Activated naive CD4-positive, alpha-beta T cell treated with anti-CD3 and anti-CD28 coated beads, Interleukin-2, amount 10 ng/mL, durations not matched to agents 7 days and 5 days (primary cell): ENCODE measurements around the gene MT3.
A peak's percentile ranks its signal among the peaks of the same experiment; 100 is the strongest.

Experiments
- CTCF ChIA-PET: fragments of 350-600 bp; sonication (Branson Sonifier 250); formaldehyde crosslinking; loops from one replicate; lab custom pipeline; 2021; ENCODE audit warnings: antibody characterized with exemption; lab: Charles Lee
- DNase-seq: peaks from one replicate; pipeline ENCODE4 v3.0.0-alpha.2; 2020
- H3K27ac Mint-ChIP-seq: one replicate; pipeline ENCODE4 v1.8.0; 2021; ENCODE audit warnings: mild to moderate bottlenecking, moderate library complexity, mixed read lengths
- H3K27me3 Mint-ChIP-seq: one replicate; pipeline ENCODE4 v1.8.0; 2021; ENCODE audit warnings: mild to moderate bottlenecking, mixed read lengths
- H3K36me3 Mint-ChIP-seq: one replicate; pipeline ENCODE4 v1.8.0; 2021; ENCODE audit warnings: mixed read lengths
- H3K4me1 Mint-ChIP-seq: one replicate; pipeline ENCODE4 v1.8.0; 2021; ENCODE audit warnings: mixed read lengths
- H3K4me3 Mint-ChIP-seq: one replicate; pipeline ENCODE4 v1.8.0; 2021; ENCODE audit warnings: mild to moderate bottlenecking, moderate library complexity, mixed read lengths
- H3K9me3 Mint-ChIP-seq: one replicate; pipeline ENCODE4 v1.8.0; 2021; ENCODE audit warnings: mixed read lengths

MT3 gene

DNA sequence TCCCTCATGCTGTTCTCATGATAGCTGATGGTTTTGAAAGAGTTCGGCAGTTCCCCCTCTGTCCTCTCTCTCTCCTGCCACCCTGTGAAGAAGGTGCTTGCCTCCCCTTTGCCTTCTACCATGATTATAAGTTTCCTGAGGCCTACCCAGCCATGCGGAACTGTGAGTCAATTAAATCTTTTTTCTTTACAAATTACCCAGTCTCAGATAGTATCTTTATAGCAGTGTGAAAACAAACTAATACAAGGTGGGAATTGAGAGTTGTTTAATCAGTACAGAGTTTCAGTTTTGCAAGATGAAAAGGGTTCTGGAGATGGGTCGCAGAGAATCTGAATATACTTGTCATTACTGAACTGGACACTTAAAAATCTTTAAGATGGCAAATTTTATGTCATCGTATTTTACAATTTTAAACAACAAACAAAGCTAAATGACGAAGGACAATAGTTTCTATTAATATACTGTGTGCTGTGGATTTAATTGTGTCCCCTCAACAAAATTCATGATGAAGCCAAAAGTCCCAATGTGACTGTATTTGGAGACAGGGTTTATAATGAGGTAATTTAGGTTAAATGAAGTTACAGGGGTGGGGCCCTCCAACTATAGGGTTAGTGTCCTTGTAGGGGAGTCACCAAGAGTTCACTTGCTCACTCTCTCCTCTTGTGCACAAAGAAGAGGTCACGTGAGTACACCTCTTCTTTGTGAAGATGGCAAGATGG, 4.4 kb downstream of the MT3 start:
- no peaks in the 10 kb centered on the region for H3K9me3 Mint-ChIP-seq
- no peak overlapping the region for H3K27ac Mint-ChIP-seq
- CTCF ChIA-PET: interaction anchor here (0.9 kb wide), 1 partner anchor 109 kb away, joined by 4 read pairs; no protein-coding TSS in a partner anchor
- H3K36me3 Mint-ChIP-seq: no peaks in the 10 kb centered on the region
- no peak for DNase-seq
- no peak overlapping the region for H3K4me3 Mint-ChIP-seq
- peaks cover 60% of the 10 kb centered on the region for H3K27me3 Mint-ChIP-seq
- peaks cover 18% of the 10 kb centered on the region for H3K4me1 Mint-ChIP-seq

DNA sequence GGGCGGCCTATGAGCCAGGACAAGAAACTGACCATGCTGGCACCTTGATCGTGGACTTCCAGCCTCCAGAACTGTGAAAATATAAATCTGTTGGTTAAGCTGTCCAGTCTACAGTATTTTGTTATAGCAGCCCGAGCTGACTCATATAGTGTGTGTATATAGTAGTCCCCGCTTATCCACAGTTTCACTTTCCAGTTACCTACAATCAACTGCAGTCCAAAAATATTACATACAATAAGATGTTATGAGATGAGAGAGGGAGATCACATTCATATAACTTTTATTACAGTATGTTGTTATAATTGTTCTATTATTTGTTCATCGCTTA, 4.9 kb downstream of the MT3 start:
- no peak overlapping the region for H3K27ac Mint-ChIP-seq
- H3K36me3 Mint-ChIP-seq: no peaks in the 10 kb centered on the region
- CTCF ChIA-PET: interaction anchor here (0.9 kb wide), 1 partner anchor 108 kb away, joined by 4 read pairs; no protein-coding TSS in a partner anchor
- peaks cover 55% of the 10 kb centered on the region for H3K27me3 Mint-ChIP-seq
- DNase-seq: no peak
- H3K9me3 Mint-ChIP-seq: no peaks in the 10 kb centered on the region
- H3K4me3 Mint-ChIP-seq: no peak overlapping the region
- peaks cover 15% of the 10 kb centered on the region for H3K4me1 Mint-ChIP-seq

DNA sequence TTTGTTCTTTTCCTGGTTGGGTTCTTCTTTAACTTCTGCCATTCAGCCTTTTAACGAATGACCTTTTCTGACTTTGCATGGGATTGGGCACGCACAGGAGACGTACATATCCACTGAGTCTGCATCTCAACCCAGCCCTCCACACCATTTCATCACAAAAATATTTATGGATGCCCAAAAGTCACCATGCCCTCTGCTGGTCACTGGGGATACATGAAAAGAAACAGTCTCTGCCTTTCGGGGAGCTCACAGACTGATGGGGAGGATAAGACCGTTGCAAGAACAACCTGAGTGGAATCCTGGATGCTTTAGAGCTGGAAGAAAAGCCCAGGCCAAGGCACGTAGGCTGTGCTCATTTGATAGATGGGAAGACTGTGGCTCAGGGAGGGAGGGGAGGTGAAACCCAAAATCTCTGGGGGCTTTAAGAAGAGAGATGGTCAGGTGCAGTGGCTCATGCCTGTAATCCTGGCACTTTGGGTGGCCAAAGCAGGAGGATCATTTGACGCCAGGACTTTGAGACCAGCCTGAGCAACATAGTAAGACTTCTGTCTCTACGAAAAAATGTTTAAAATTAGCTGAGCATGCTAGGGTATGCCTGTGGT, 11.2 kb downstream of the MT3 start:
- H3K36me3 Mint-ChIP-seq: no peaks in the 10 kb centered on the region
- H3K27ac Mint-ChIP-seq: no peak overlapping the region
- peaks cover 54% of the 10 kb centered on the region for H3K27me3 Mint-ChIP-seq
- peak; percentile 55 for DNase-seq
- CTCF ChIA-PET: interaction anchor here (0.6 to 2.2 kb wide), 19 partner anchors 9 to 180 kb away, joined by 3 to 20 read pairs (median 4); partner anchors contain the start of genes MT1A, MT1G and MT4
- H3K9me3 Mint-ChIP-seq: no peaks in the 10 kb centered on the region
- H3K4me1 Mint-ChIP-seq: peaks cover 8% of the 10 kb centered on the region
- H3K4me3 Mint-ChIP-seq: no peak overlapping the region

DNA sequence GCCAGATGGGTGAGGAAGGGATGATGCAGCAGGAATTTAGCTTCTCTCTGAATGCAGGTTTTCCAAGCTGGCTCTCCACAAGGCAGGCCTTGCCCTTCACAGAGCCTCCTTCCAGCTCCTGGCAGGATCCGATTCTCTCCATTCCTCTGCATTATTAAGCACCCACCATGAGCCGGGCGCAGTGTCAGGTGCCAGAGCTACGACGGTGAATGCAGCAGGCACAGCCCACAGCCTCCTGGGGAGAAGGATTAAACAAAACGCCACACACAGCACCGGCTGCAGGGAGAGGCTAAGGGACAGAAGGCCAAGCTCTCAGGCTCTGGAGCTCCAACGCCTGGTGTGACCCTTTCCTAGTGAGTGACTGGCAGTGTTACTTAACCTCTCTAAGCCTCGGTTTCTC, 12.0 kb downstream of the MT3 start:
- no peaks in the 10 kb centered on the region for H3K36me3 Mint-ChIP-seq
- H3K27me3 Mint-ChIP-seq: peaks cover 47% of the 10 kb centered on the region
- H3K9me3 Mint-ChIP-seq: no peaks in the 10 kb centered on the region
- H3K4me1 Mint-ChIP-seq: peaks cover 8% of the 10 kb centered on the region
- H3K4me3 Mint-ChIP-seq: no peak overlapping the region
- DNase-seq: no peak
- CTCF ChIA-PET: interaction anchor here (0.9 to 2.2 kb wide), 11 partner anchors 10 to 179 kb away, joined by 3 to 20 read pairs (median 4); partner anchors contain the start of genes MT1A, MT1G and MT4
- no peak overlapping the region for H3K27ac Mint-ChIP-seq

DNA sequence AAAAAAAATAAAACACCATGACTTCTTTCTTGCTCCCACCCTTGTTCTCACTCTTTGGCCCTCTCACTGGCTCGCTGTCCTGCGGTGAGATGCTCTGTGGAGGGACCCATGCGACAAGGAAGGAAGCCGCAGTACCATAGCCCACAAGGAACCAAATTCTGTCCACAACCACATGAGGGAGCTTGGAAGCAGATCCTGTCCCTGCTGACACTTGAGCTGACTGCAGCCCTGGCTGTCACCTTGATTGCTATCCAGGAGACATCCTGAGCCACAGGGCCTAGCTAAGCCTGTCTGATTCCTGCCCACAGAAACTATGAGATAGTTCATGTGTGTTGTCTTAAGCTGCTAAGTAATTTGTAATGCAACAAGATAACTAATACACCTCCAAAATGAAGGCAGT, 14.3 kb downstream of the MT3 start:
- Mint-ChIP-seq H3K9me3 (no peaks in the 10 kb centered on the region), H3K4me1 (peaks cover 22% of the 10 kb centered on the region), H3K27ac (no peak overlapping the region), H3K36me3 (no peaks in the 10 kb centered on the region), H3K27me3 (peaks cover 36% of the 10 kb centered on the region), H3K4me3 (no peak overlapping the region)
- peak; percentile 52 for DNase-seq
- CTCF ChIA-PET: interaction anchor here (0.6 to 5.3 kb wide), 9 partner anchors 10 to 232 kb away, joined by 3 to 34 read pairs (median 5); partner anchors contain the start of gene MT1X

DNA sequence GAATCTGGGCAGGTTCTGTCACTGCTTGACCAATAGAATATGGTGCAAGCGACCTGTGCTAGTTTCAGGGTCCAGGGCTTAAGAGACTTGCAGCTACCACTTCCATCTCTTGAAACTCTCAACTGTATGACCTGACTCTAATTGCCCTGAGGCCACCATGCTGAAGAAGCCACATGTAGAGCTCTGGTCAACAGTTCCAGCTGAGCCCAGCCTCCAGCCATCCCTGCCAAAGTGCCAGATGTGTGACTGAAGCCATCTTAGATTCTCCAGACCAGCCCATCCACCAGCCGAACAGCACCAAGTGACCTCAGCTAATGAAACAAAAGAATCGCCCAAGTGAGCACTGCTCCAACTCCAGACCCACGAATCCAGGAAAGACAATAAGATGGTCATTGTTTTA, 15.6 kb downstream of the MT3 start:
- Mint-ChIP-seq H3K36me3 (peaks cover 1% of the 10 kb centered on the region), H3K27ac (no peak overlapping the region), H3K27me3 (peaks cover 36% of the 10 kb centered on the region), H3K4me1 (peaks cover 34% of the 10 kb centered on the region), H3K9me3 (no peaks in the 10 kb centered on the region), H3K4me3 (no peak overlapping the region)
- CTCF ChIA-PET: interaction anchor here (0.9 to 5.3 kb wide), 6 partner anchors 22 to 104 kb away, joined by 3 to 34 read pairs (median 10); partner anchors contain the start of gene MT1X
- no peak for DNase-seq

DNA sequence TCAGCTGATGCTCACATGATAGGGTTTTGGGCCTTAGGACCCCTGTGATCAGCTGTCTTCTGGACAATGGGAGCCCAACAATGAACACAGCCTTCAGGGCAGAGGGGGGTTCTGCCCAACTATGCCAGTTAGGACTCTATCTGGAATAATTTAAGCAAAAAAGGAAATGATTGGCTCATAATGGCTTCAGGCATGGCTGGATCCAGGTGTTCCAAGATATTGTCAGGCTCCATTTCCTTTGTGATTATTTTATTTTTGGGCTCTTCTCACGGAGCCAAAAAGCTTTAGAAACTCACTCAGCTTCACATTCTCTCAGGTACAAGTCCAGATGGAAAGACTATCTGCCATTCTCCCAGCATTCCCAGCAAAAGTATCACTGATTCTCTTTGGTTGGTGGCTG, 16.1 kb downstream of the MT3 start:
- Mint-ChIP-seq H3K27ac (no peak overlapping the region), H3K4me3 (no peak overlapping the region), H3K27me3 (peaks cover 31% of the 10 kb centered on the region), H3K4me1 (peaks cover 39% of the 10 kb centered on the region), H3K36me3 (peaks cover 1% of the 10 kb centered on the region), H3K9me3 (no peaks in the 10 kb centered on the region)
- CTCF ChIA-PET: interaction anchor here (1.7 to 5.3 kb wide), 4 partner anchors 29 to 103 kb away, joined by 4 to 34 read pairs (median 14); no protein-coding TSS in a partner anchor
- no peak for DNase-seq

DNA sequence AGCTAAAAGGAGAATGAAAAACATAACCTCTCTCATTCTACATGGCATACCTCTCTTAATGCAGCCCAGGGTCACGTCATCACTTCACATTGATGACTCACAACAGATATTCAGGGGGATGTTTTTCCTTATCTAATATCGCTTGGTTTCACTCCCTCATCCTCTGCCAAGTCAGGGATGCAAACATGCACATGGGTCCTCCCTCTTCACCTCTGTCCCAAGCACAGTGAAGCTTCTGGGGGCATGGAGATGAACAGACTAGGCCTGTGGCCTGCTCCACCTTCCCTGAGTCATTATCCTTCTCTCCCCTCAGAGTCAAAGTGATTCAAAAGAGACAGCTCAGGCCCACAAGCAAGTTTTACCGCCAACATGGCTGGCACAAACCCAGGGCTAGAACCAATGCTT, 16.7 kb downstream of the MT3 start:
- Mint-ChIP-seq H3K9me3 (no peaks in the 10 kb centered on the region), H3K36me3 (peaks cover 1% of the 10 kb centered on the region), H3K27me3 (peaks cover 25% of the 10 kb centered on the region), H3K4me3 (no peak overlapping the region), H3K27ac (no peak overlapping the region), H3K4me1 (peaks cover 45% of the 10 kb centered on the region)
- no peak for DNase-seq
- CTCF ChIA-PET: interaction anchor here (1.4 to 5.3 kb wide), 4 partner anchors 25 to 96 kb away, joined by 4 to 34 read pairs (median 14); no protein-coding TSS in a partner anchor

DNA sequence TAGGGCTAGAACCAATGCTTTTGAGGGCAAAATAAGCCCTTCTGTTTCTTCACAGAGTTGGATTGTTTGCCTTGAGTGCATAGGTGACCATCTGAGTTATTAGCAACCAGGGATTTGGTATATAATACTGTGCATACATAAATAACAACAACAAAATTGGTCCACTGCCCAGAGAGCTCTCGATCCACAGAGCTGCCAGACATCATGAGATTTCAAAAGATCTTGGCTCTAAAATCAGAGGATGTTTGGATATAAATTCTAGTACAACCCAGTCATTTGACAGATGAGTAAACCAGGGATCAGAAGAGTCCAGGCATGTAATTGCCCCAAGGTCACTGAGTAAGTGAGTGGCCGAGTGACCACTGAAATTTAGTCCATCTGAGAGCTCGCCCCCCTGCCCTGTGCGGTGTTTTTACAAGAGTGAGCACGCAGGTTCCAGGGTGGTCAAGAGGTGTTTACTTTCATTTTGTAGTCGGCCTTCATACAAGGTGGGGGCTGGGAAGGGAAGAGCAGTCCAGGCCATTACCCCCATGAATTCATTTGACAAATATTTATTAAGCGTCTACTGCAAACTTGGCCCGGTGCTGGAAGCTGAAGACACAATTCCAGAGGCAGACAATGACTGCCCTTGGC, 17.3 kb downstream of the MT3 start:
- Mint-ChIP-seq H3K27ac (peak overlapping the region; percentile 80), H3K4me3 (no peak overlapping the region), H3K9me3 (no peaks in the 10 kb centered on the region), H3K4me1 (peaks cover 48% of the 10 kb centered on the region), H3K36me3 (peaks cover 1% of the 10 kb centered on the region), H3K27me3 (peaks cover 21% of the 10 kb centered on the region)
- DNase-seq: no peak
- CTCF ChIA-PET: interaction anchor here (1.0 to 5.3 kb wide), 3 partner anchors 24 to 95 kb away, joined by 3 to 34 read pairs (median 4); no protein-coding TSS in a partner anchor

DNA sequence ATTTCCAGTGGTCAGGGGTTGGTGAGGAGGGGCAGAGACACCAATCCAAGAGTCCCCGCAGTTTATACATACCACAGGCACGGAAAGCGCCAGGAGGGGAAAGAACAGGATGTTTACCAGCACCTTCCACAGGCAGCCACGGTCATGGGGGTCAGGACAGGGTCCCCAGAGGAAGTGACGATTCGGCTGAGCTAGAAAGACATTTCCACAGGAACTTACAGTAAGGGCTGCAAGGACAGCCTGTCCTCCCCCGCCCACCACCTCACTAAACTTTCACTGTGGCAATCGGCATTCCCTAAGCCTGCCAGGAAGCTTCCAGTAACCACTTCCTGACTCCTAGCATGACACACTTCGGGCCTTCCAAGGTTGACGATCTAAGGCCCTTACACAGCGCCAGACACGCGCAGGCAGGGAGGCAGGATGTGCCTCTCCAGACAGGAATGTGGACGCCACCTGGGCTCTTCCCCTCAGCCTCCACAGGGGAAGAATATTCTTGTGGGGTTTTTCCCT, 17.8 kb downstream of the MT3 start:
- Mint-ChIP-seq H3K27me3 (peaks cover 16% of the 10 kb centered on the region), H3K9me3 (no peaks in the 10 kb centered on the region), H3K27ac (peak overlapping the region; percentile 80), H3K4me3 (peak overlapping the region; percentile 31), H3K4me1 (peaks cover 48% of the 10 kb centered on the region), H3K36me3 (peaks cover 1% of the 10 kb centered on the region)
- DNase-seq: peak; percentile 42
- CTCF ChIA-PET: interaction anchor here (1.0 to 5.3 kb wide), 3 partner anchors 23 to 95 kb away, joined by 3 to 34 read pairs (median 4); no protein-coding TSS in a partner anchor

DNA sequence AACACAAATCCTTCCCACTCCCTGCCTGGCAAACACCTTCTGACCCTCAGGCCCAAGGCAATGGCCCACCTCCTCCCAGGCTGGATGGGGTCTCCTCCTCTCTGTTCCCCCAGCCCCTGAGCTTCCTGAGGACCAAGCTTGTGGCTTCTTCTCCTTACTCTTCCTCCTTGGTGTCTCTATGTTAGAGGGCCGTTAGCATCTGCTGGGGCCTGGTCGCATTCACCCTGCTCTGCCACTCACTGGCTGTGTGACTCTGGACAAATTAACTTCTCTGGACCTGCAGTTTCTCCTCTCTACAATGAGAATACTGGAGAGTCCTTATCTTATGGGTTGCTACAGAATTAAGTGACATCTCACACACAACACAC, 18.3 kb downstream of the MT3 start:
- Mint-ChIP-seq H3K27me3 (peaks cover 15% of the 10 kb centered on the region), H3K36me3 (peaks cover 1% of the 10 kb centered on the region), H3K27ac (peak overlapping the region; percentile 80), H3K4me1 (peaks cover 48% of the 10 kb centered on the region), H3K4me3 (peak overlapping the region; percentile 63), H3K9me3 (no peaks in the 10 kb centered on the region)
- DNase-seq: no peak
- CTCF ChIA-PET: interaction anchor here (1.0 to 5.3 kb wide), 3 partner anchors 30 to 94 kb away, joined by 3 to 34 read pairs (median 5); no protein-coding TSS in a partner anchor

DNA sequence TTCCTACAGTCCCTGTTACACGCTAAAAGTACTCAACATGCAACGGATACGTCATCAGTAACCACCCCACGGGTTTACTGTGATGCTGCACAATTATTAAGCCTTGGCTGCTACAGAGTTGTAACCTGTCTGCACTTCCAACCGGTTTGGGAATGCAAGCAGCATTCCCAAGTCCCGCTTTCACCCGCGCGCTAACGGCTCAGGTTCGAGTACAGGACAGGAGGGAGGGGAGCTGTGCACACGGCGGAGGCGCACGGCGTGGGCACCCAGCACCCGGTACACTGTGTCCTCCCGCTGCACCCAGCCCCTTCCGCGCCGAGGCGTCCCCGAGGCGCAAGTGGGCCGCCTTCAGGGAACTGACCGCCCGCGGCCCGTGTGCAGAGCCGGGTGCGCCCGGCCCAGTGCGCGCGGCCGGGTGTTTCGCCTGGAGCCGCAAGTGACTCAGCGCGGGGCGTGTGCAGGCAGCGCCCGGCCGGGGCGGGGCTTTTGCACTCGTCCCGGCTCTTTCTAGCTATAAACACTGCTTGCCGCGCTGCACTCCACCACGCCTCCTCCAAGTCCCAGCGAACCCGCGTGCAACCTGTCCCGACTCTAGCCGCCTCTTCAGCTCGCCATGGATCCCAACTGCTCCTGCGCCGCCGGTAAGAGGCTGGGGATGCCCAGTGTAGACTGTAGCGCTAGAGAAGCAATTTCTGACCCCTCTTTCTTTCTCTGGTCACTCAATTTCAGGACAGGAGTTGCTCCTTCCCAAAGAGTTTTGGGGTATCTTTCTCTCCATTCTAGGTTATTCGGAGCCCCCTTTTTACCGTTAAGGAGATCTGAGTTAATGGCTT, 18.9 kb downstream of the MT3 start, which contains the start of gene MT2A:
Gene MT2A (plus strand): TSS at position 542 of the 833 bp plus-strand sequence. CDS start 72 bp downstream, at position 614.
- no peaks in the 10 kb centered on the region for H3K9me3 Mint-ChIP-seq
- H3K36me3 Mint-ChIP-seq: peaks cover 1% of the 10 kb centered on the region
- H3K27me3 Mint-ChIP-seq: peaks cover 15% of the 10 kb centered on the region

More for the DNA sequence above, 18.9 kb downstream of the MT3 start, which contains the start of gene MT2A:
- CTCF ChIA-PET: interaction anchor here (0.6 to 1.3 kb wide), 3 partner anchors 10 to 93 kb away, joined by 3 to 5 read pairs (median 4); no protein-coding TSS in a partner anchor
- peak within 1 kb of the TSS; percentile 92 for H3K4me3 Mint-ChIP-seq
- DNase-seq: peak; percentile 94
- peaks cover 48% of the 10 kb centered on the region for H3K4me1 Mint-ChIP-seq
- peak within 1 kb of the TSS; percentile 93 for H3K27ac Mint-ChIP-seq
